Measurements from ENCODE around the gene PPM1H.

DNA sequence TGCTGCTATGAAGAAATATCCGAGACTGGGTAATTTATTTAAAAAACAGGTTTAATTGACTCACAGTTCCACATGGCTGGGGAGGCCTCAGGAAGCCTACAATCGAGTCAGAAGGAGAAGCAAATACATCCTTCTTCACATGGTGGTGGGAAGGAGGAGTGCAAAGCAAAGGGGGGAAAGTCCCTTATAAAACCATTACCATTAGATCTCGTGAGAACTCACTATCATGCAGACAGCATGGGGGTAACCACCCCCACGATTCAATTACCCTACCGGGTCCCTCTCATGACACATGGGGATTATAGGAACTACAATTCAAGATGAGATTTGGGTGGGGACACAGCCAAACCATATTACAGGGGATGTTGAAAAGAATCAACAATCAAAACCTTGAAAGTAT, 74.9 kb downstream of the PPM1H start:
- TF ChIP-seq CBX5 (IDR thresholded peaks at IDR 0.05; ENCODE audit: low read depth, low read length) (no peak), EZH2 (IDR thresholded peaks at IDR 0.05; ENCODE audit: low read depth, low read length, severe bottlenecking) (no peak), SRF (IDR thresholded peaks at IDR 0.05; ENCODE audit: low read depth, low read length) (no peak), HDAC6 (IDR thresholded peaks at IDR 0.05; ENCODE audit: low read depth, low read length) (no peak), EP300 (IDR thresholded peaks at IDR 0.05; ENCODE audit: borderline replicate concordance in 1 of 2, low read depth in 2 of 2, low read length in 2 of 2) (no peak), NRF1 (IDR thresholded peaks at IDR 0.05; ENCODE audit: low read depth, low read length) (no peak), POLR2AphosphoS5 (IDR thresholded peaks at IDR 0.05; ENCODE audit: low read depth, low read length) (no peak), SP1 (IDR thresholded peaks at IDR 0.05; ENCODE audit: low read depth, low read length) (no peak), TAF1 (IDR thresholded peaks at IDR 0.05; ENCODE audit: low read depth, low read length) (no peak), RXRA (IDR thresholded peaks at IDR 0.05; ENCODE audit: insufficient read depth, low read depth, low read length) (no peak), CHD1 (IDR thresholded peaks at IDR 0.05; ENCODE audit: low read depth, low read length) (no peak), RAD21 (IDR thresholded peaks at IDR 0.05 in 1 of 2, conservative IDR thresholded peaks at IDR 0.05 in 1 of 2; ENCODE audit: low read depth in 2 of 2, low read length in 2 of 2) (no peak)
- TF ChIP-seq, protein P1, sequence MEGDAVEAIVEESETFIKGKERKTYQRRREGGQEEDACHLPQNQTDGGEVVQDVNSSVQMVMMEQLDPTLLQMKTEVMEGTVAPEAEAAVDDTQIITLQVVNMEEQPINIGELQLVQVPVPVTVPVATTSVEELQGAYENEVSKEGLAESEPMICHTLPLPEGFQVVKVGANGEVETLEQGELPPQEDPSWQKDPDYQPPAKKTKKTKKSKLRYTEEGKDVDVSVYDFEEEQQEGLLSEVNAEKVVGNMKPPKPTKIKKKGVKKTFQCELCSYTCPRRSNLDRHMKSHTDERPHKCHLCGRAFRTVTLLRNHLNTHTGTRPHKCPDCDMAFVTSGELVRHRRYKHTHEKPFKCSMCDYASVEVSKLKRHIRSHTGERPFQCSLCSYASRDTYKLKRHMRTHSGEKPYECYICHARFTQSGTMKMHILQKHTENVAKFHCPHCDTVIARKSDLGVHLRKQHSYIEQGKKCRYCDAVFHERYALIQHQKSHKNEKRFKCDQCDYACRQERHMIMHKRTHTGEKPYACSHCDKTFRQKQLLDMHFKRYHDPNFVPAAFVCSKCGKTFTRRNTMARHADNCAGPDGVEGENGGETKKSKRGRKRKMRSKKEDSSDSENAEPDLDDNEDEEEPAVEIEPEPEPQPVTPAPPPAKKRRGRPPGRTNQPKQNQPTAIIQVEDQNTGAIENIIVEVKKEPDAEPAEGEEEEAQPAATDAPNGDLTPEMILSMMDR (IDR thresholded peaks at IDR 0.05; ENCODE audit: control extremely low read depth in 1 of 3, insufficient read depth in 1 of 3, low read depth in 1 of 3, low read length in 3 of 3): no peak
- TF ChIP-seq, protein P2, sequence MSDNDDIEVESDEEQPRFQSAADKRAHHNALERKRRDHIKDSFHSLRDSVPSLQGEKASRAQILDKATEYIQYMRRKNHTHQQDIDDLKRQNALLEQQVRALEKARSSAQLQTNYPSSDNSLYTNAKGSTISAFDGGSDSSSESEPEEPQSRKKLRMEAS (IDR thresholded peaks at IDR 0.05): no peak
